Activated CD4-positive, alpha-beta T cell treated with anti-CD3 and anti-CD28 coated beads, Interleukin-2, Interleukin-4, amounts not matched to agents 100 ng/mL and 50 ng/mL, durations not matched to agents 16 hours and 8 hours (primary cell): ENCODE data around the gene TSR3.

Source experiments
- DNase-seq: peaks from one replicate; pipeline ENCODE4 v3.0.0-alpha.2; 2020; ENCODE audit warnings: low spot score

Gene TSR3

GRCh38 chr16:1323296-1324239 is 28.1 kb downstream of the TSR3 start:
- no peak for DNase-seq

- no peak for DNase-seq
Observed at GRCh38 chr16:1322407-1322806, 29.3 kb downstream of the TSR3 start.

DNA sequence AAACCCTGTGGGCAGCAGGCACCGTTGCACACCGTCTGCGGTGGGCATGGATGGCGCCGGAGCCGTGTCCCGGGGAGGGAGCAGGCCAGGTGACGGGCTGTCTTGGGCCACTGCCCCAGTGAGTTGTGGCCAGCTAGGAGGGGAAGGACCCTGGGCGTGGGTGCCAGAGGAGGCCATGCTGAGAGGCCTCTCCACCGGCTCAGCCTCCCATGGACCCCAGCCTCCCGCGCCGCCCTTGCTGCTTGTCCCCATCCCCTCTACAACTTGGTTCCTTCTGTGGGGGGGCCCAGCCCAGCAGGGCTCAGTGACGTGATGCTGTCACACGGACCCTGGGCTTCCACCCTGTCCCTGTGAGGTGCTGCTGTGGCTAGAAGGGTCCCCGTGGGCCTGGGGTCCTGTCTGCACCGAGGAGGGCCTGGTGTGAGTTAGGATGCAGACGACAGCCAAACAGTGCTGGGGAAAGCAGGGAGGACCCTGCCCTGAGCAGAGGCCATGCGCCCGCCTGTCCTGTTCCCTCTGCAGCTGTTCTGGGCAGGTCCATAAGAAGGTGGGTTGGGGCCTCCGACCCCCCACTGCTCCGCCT is 30.9 kb downstream of the TSR3 start:
- no peak for DNase-seq

DNA sequence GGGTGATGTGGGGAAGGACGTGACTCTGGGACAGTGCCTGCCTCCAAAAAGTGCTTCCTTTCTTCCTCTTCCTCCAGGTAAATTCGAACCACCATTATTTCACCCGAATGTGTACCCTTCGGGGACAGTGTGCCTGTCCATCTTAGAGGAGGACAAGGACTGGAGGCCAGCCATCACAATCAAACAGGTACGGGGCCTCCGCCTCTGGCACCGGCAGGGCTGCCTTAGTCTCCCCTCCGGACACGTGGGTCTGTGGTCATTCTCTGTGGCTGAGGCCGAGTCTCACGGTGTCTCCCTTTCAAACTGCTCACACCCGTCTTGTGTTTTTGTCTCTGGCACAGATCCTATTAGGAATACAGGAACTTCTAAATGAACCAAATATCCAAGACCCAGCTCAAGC is 31.6 kb downstream of the TSR3 start:
- DNase-seq = no peak

GRCh38 chr16:1319041-1319440 is 32.6 kb downstream of the TSR3 start:
- DNase-seq = no peak

DNA sequence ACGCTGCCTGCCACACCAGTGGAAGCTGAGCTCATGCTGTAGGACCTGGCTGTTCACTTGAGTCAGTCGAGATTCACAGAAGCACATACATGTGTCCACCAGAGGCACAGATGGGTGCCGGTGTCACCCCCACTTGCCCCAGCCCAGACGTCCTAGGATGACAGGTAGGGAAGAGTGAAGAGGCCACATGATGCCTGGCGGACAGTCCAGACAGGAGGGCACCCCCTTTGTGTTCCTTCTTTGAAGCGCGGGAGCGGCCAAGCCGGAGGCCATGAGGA is 33.5 kb downstream of the TSR3 start:
- DNase-seq = no peak

DNA sequence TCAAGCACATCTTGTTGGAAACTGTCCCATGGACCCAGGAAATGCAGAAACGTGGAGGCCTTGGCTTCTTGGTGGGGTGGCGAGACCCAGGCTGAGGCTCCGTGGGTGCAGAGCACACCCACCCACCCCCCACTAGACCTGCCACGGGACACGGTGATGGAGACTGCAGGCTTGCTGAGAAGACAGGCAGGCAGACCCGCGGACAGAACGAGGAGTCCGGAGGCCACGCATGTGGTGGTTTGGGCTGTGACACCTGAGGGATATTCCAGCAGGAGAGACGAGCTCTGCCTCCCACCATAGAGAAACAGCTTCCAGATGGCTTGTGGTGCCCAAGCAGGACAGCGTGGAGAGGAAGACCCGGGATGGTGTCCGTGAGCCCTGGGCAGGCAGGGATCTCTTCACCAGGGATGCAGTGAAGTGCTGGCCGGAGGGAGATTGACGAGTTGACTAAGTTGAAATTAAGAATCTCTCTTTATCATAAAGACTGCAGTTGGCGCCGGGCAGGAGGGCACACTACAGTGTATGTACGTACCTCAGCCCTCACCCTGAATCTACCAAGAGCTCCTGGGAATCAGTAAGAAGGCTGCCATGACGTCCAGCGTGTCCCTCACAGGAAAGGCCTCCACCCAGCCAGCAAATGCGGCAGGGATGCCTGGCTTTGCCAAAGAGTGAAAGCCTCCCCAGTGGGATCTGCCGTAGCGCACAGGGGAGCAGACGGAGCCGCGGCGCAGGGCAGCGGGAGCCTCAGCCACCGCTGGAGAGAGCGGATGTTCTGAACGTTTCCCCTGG is 34.0 kb downstream of the TSR3 start:
- DNase-seq = no peak

- DNase-seq = no peak
Observed at GRCh38 chr16:1316033-1316405, 35.7 kb downstream of the TSR3 start.

GRCh38 chr16:1315081-1316032 is 36.3 kb downstream of the TSR3 start:
- DNase-seq = no peak

- DNase-seq = no peak
Observed at GRCh38 chr16:1314399-1315068, 37.1 kb downstream of the TSR3 start.

GRCh38 chr16:1313721-1314369 is 37.8 kb downstream of the TSR3 start:
- no peak for DNase-seq

DNA sequence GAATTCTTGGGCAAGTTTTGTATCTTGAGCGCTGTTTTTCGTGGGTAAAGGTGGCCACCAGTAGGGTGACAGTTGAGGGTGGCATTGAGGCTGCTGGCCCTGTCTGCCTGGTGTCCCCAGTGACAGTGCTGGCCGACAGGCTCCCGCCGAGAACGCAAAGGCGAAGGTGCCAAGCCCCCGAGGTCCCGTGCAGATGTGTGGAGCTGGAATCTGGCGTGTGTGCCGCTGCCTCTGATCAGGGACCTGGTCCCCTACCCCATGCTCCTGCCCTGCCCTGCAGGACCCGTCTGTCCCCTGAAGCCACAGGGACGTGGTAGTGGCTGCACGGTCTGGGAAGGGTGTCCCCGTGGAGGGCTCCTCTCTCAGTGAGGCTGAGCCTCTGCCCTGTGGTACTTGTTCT is 38.8 kb downstream of the TSR3 start:
- DNase-seq = no peak

GRCh38 chr16:1312467-1312816 is 39.2 kb downstream of the TSR3 start:
- no peak for DNase-seq

DNA sequence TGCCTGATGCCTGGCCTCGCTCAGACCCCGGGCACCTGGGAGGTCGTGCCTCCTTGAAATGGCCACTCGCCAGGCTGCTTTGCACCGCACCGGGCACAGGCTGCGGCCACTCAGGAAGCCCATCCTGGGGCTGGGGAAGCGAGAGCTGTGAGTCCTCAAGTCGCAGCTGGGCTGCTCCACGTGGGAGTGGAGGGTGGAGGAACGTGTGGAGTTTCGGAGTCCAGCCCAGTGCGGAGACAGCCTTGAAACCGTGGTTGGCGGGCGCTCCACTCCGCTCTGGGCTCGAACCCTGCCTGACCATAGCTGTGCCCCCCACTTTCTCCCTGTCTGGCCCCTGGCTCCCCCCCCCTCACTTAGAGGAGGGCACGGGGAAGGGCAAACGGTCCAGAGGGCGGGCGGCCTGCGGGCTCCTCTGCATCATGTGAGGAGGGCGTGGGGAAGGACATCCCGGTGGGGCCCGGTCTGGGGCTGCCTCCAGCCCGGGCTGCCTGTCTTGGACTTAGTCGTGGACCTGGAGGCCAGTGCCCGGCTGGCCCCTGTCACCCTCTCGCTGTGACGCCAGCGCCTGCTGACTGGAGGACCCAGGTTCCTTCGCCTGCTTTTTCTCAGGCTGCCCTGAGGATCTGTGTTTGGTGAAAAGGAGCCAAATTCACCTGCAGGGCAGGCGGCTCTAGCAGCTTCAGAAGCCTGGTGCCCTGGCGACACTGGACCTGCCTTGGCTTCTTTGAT is 39.8 kb downstream of the TSR3 start:
- no peak for DNase-seq

GRCh38 chr16:1311212-1311737 is 40.4 kb downstream of the TSR3 start:
- no peak for DNase-seq

DNA sequence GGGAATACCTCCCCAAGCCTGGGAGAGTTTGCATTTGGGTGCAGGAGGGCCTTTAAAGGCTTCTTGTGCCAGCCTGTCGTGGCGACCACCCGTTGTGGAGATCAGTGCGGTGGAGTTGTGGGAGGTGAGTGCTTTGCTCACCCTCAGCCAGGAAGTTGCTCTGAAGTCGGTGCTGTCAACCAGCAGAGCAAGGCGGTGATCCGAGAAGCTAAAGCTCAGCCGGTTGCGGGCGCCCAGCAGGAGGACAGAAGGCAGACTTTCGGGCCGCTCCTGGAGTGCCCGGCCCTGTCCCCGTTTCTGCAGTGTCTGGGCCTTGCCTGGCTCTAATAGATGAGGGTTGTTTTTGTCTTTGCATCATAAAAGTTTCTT is 40.9 kb downstream of the TSR3 start:
- peak; percentile 23 for DNase-seq

DNA sequence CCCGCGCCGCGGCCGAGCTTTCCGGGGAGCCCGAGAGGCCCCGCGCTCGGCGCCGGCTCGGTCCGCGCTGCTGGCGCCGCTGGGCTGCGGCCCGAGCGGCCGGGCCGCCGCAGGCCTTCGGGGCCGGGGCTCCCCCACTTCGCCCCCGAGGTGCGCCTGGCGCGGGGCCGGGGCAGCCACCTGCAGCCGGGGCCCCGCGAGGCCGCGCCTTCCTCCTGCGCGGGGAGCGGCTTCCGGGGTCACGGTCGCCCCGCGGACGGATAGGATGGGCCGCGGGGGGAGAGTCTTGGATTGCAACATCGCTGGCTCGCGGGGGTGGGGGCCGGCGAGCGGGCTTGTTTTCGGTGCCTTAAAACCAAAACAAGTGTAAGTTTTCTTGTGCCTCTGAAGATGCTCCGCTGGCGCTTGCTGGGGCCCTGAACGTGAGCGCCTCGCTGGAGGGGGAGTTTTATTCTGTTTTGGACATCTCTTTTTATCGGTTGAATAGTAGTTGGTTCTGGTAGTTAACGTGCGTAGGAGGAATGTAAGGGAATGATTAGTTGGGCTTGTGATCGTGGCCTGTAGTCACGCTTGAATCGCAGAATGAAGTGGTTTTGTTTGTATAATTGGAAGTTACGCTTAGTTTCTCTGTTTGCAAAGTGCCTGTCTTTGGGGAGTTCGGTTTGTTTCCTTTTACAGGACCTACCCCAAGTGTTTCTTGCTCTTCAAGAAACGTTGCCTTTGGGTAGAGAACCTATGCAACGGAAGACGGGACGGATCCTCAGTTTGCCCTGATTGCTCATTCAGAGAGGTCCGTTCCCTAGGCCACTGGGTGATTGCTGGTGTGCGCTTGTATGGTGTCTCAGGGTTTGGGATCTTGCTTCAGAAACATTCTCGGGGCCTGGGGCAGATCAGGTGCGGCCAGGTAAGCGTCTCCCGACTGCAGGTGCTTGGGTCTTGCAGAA is 41.5 kb downstream of the TSR3 start:
- peak; percentile 40 for DNase-seq

- DNase-seq = peak; percentile 98
Observed at GRCh38 chr16:1308977-1309885, 42.4 kb downstream of the TSR3 start, which contains the start of gene UBE2I. UBE2I (plus strand) TSS chr16:1309636; CDS start chr16:1314031, 4,395 bp downstream.
